Measurements from ENCODE around the gene TUBG1. TPM values are rescaled to one million over a fixed set of nuclear protein-coding genes. Genes with fewer than 3 reads are reported as not detected.

Gene TUBG1
- total and polyA plus RNA-seq, 9 of the 15 experiments (the other 6 are each of a cell fraction or from before 2014, with no cell fraction given), result 33.1 to 147 (median 66.0) TPM

GRCh38 chr17:42578282-42578869 is 31.1 kb upstream of the TUBG1 start (continued):
- peak in 1 of 2 experiments; percentile 31 for TF ChIP-seq E2F6 (IDR thresholded peaks at IDR 0.05; ENCODE audit: borderline replicate concordance in 1 of 2, extremely low read depth in 1 of 2, insufficient read depth in 1 of 2, insufficient read length in 1 of 2, low read depth in 1 of 2, low read length in 1 of 2, poor library complexity in 1 of 2, severe bottlenecking in 1 of 2)
- TF ChIP-seq JUN (IDR thresholded peaks at IDR 0.05; ENCODE audit: borderline replicate concordance, low read depth, low read length), result no peak
- no peak for TF ChIP-seq JUN (CRISPR knock-in tag; IDR thresholded peaks at IDR 0.05; ENCODE audit: borderline replicate concordance)
- no peak for TF ChIP-seq MXI1 (IDR thresholded peaks at IDR 0.05; ENCODE audit: low read depth, low read length)
- peak; percentile 42; the same call in 1 of the 2 replicates for TF ChIP-seq ARID4B (CRISPR knock-in tag; IDR thresholded peaks at IDR 0.05)
- TF ChIP-seq BHLHE40 (IDR thresholded peaks at IDR 0.05; ENCODE audit: low read length), result no peak
- TF ChIP-seq KDM4B (IDR thresholded peaks at IDR 0.05; ENCODE audit: borderline replicate concordance in 2 of 2, low read depth in 1 of 2), result 0 out of 4 replicates have a peak, but pooled peaks of 1 of the 2 experiments have one; percentile 14
- no peak for TF ChIP-seq ZNF224 (CRISPR knock-in tag; IDR thresholded peaks at IDR 0.05)
- TF ChIP-seq KAT7 (CRISPR knock-in tag; IDR thresholded peaks at IDR 0.05; ENCODE audit: borderline replicate concordance), result no peak; the same call in 1 of the 2 replicates
- peak; percentile 67; the same call in 1 of the 2 replicates for TF ChIP-seq NBN (IDR thresholded peaks at IDR 0.05; ENCODE audit: low read depth)
- TF ChIP-seq ZBTB11 (CRISPR knock-in tag; IDR thresholded peaks at IDR 0.05), result peak in 1 of 3 experiments; percentile 3; a peak in 1 of 6 replicates
- TF ChIP-seq NR2C1 (IDR thresholded peaks at IDR 0.05), result no peak
- TF ChIP-seq NR2C1 (tag; IDR thresholded peaks at IDR 0.05), result no peak
- no peak for TF ChIP-seq MIER1 (IDR thresholded peaks at IDR 0.05; ENCODE audit: low read depth)
- no peak for TF ChIP-seq IRF9 (tag; IDR thresholded peaks at IDR 0.05)
- TF ChIP-seq MAX (CRISPR knock-in tag; IDR thresholded peaks at IDR 0.05), result peak; percentile 12; the same call in 1 of the 2 replicates
